Measurements from ENCODE around the gene KLC1. TPM values are rescaled to one million over a fixed set of nuclear protein-coding genes. Genes with fewer than 3 reads are reported as not detected.

Gene KLC1
- total and polyA plus RNA-seq, 2 of the 13 experiments (the other 11 are each of a cell fraction or from before 2014, with no cell fraction given) = 53.2 to 63.5 TPM

DNA sequence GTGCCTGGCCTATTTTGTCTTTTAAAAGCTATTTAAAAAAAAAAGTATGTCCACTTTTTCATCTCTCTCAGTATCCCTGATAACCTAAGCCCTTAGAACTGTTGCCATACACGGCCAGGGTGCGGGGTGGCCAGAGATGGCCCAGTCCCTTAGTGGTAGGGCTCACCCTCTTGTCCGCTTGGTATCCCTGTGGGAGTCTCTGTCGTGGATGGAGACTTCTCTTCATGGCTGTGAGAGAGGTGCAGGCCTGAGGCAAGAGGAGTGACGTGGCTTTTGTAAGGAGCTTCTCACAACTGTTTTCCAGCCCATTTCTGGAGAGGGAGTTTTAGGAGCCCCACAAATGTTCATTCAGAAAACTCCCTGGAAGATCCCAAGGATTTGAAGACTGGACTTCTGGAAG is 59.4 kb downstream of the KLC1 start:
- H3K4me2 ChIP-seq (ENCODE audit: low read depth, low read length) = no peak overlapping the region
- no TSS peak for BruUV-seq (replicated peaks)
- ATAC-seq (no peak), FAIRE-seq (no peak), DNase-seq (ENCODE audit: low spot score) (no peak)
- no peak overlapping the region for H3K4me3 ChIP-seq (replicated peaks in 1 of 3; ENCODE audit: insufficient read depth in 1 of 3, low read depth in 2 of 3, low read length in 3 of 3)
- peaks cover 15 to 71% of the 10 kb centered on the region in 2 experiments for H3K36me3 ChIP-seq (replicated peaks in 1 of 2; ENCODE audit: control insufficient read depth in 1 of 2, insufficient read depth in 2 of 2, low read length in 2 of 2)
- CTCF ChIA-PET (ENCODE audit: low intra/inter-chr PET ratio, low total read pairs) = no interaction called here
- H3K27ac ChIP-seq (ENCODE audit: extremely low read length, insufficient read depth, low read length) = no peak overlapping the region
- TF ChIP-seq SMYD3 (CRISPR knock-in tag; IDR thresholded peaks at IDR 0.05) (no peak), NFYC (CRISPR knock-in tag; IDR thresholded peaks at IDR 0.05) (no peak), POLR2AphosphoS2 (IDR thresholded peaks at IDR 0.05; ENCODE audit: low read depth, low read length) (no peak), ZNF816 (CRISPR knock-in tag; IDR thresholded peaks at IDR 0.05; ENCODE audit: borderline replicate concordance) (no peak), TEAD3 (CRISPR knock-in tag; optimal IDR thresholded peaks at IDR 0.05; ENCODE audit: borderline replicate concordance) (no peak), ZNF205 (CRISPR knock-in tag; IDR thresholded peaks at IDR 0.05) (no peak), ZNF180 (CRISPR knock-in tag; IDR thresholded peaks at IDR 0.05; ENCODE audit: borderline replicate concordance, low read depth) (no peak), EHMT2 (IDR thresholded peaks at IDR 0.05; ENCODE audit: borderline replicate concordance, low read depth, low read length) (no peak), KDM6A (CRISPR knock-in tag; IDR thresholded peaks at IDR 0.05; ENCODE audit: low read depth) (no peak)
- in situ Hi-C loops (cut with HindIII; ENCODE audit: extremely low pct_ligation_motif_present, low pct_unique_long_range_greater_than_20kb) (no loop called here), intact Hi-C loops (cut with micrococcal nuclease; ENCODE audit: unreplicated experiment) (no loop called here)
- WGBS (ENCODE audit: low lambda C conversion rate) = 100% methylated on average over 4 of the region's 5 CpGs
- H3K4me1 ChIP-seq (ENCODE audit: insufficient read depth, low read length) = no peaks in the 10 kb centered on the region
- no peaks in the 10 kb centered on the region for H3K27me3 ChIP-seq (ENCODE audit: control insufficient read depth in 1 of 2, insufficient read depth in 2 of 2, low read length in 2 of 2)
- H3K79me2 ChIP-seq (ENCODE audit: insufficient read depth, low read length) = no peaks in the 10 kb centered on the region
- H4K20me1 ChIP-seq (ENCODE audit: insufficient read depth, low read length) = no peaks in the 10 kb centered on the region
- no peak overlapping the region for H2AFZ ChIP-seq (ENCODE audit: low read length)
- no peaks in the 10 kb centered on the region for H3K9me3 ChIP-seq (ENCODE audit: low read length)
- H3K9ac ChIP-seq (ENCODE audit: insufficient read depth, low read depth, low read length) = no peak overlapping the region
- POLR2A ChIA-PET = no interaction called here

Data from HepG2 (cell line).